Gastrocnemius medialis (tissue), 4 donors: Measurements from ENCODE around the gene ZFHX3. TPM values are rescaled to one million over a fixed set of nuclear protein-coding genes. Genes with fewer than 3 reads are reported as not detected.

Experiments
- ATAC-seq, 2 donors: fragments of 150-250 bp; one replicate each; pipeline ENCODE4 v1.9.1; 2016
- DNase-seq, 2 donors: peaks; one replicate each; pipeline ENCODE4 v3.0.0-alpha.2; 2019
- H3K27ac ChIP-seq, 4 donors: fragments of 200-600 bp; sonication (generic); 1 replicate in 1 of 4; 2 replicates in 3 of 4; pipeline ENCODE4 v1.5.1; 2016 to 2018; ENCODE audit warnings: mild to moderate bottlenecking in 2 of 4, moderate library complexity in 1 of 4
- H3K27me3 ChIP-seq, 3 donors: fragments of 200-600 bp; sonication (generic) in 2 of 3; 1 replicate in 1 of 3; 2 replicates in 2 of 3; pipeline versions ENCODE4 v1.5.1 to v1.6.0; 2016 to 2019; ENCODE audit warnings: mild to moderate bottlenecking in 1 of 3, moderate library complexity in 1 of 3
- H3K36me3 ChIP-seq, 2 donors: fragments of 200-600 bp; sonication (generic) in 1 of 2; one replicate each; pipeline ENCODE4 v1.5.1; 2017 to 2018
- H3K4me1 ChIP-seq, 2 donors: fragments of 200-600 bp; sonication (generic) in 1 of 2; one replicate each; pipeline ENCODE4 v1.5.1; 2016 to 2017; ENCODE audit warnings: mild to moderate bottlenecking in 2 of 2
- H3K4me3 ChIP-seq, 4 donors: fragments of 200-600 bp; sonication (generic) in 3 of 4; 1 replicate in 1 of 4; 2 replicates in 3 of 4; pipeline ENCODE4 v1.5.1; 2016 to 2019; ENCODE audit warnings: mild to moderate bottlenecking in 2 of 4
- H3K9me3 ChIP-seq, 3 donors: fragments of 200-600 bp; sonication (generic) in 2 of 3; 1 replicate in 1 of 3; 2 replicates in 2 of 3; pipeline ENCODE4 v1.5.1; 2016 to 2019
- POLR2A ChIP-seq, 2 donors: fragments of 450-650 bp; IDR thresholded peaks; one replicate each; pipeline ENCODE4 v1.6.1; 2017; ENCODE audit warnings: antibody characterized with exemption in 2 of 2, mild to moderate bottlenecking in 2 of 2, moderate library complexity in 2 of 2
- in situ Hi-C, 4 donors: fragments of 200-750 bp; cut with MboI; loops; one replicate each; pipeline versions ENCODE4 v1.15.0 to v1.8.0; 2017; ENCODE audit warnings: low sequenced_read_pairs in 4 of 4
- intact Hi-C: fragments of 100-400 bp; cut with DNase I; formaldehyde crosslinking; loops from one replicate; pipeline ENCODE4 v1.15.1; 2023; ENCODE audit warnings: low total_unique reads
- total RNA-seq, 4 donors: library from RNA; depleted of rRNA; stranded (reverse); fragments of >200 nt; gene quantifications; one replicate each; pipeline versions ENCODE4 v1.1.0 to v1.2.3, GENCODE V29; 2016
- TF ChIP-seq, protein P1 (sequence below), 5 experiments: fragments of 450-650 bp in 3 of 5; fragments of 200-600 bp in 2 of 5; sonication (generic) in 2 of 5; IDR thresholded peaks in 4 of 5; conservative IDR thresholded peaks in 1 of 5; 1 replicate in 4 of 5; 2 replicates in 1 of 5; pipeline ENCODE4 v1.5.1; 2016 to 2019; ENCODE audit warnings: antibody characterized with exemption in 5 of 5, mild to moderate bottlenecking in 3 of 5, moderate library complexity in 3 of 5

The ZFHX3 gene
- total RNA-seq, 4 donors from 2014 or later: 14.0 to 28.5 (median 27.3) TPM

DNA sequence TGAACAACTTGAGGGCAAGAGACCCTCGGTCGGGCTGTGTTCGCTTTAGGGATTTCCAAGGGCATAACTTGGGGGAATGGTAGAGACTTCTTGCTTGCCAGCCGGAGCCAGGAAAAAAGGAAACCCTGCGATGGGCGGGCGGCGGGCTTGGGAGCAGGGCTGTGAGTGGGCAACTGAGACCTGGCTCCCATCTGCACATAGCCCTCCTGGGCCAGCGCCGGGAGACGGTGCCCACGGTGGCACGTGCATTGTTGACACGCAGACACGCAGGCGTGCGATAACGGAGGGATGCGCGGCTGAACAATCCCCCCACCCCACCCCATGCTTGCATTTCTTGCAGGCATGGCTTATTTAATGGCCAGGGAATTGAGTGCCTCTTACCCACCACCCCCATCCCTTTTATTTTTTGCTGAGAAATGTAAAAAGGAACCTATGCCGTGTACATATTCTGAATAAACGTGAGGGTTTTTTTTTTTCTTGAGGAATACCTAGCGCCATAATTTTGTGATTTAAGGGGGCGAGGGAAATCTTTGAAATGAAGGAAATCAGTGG is 17.1 kb upstream of the ZFHX3 start:
- Histone ChIP-seq H3K4me3 (peak overlapping the region; percentile 40 to 46 (median 42)), H3K27ac (peak overlapping the region; percentile 89 to 99 (median 95)), H3K36me3 (no peaks in the 10 kb centered on the region), H3K27me3 (peaks cover 0 to 25% (median 5%) of the 10 kb centered on the region in 3 donors), H3K4me1 (peaks cover 57 to 61% of the 10 kb centered on the region in 2 donors), H3K9me3 (no peaks in the 10 kb centered on the region)
- ATAC-seq: no peak
- TF ChIP-seq POLR2A (IDR thresholded peaks at IDR 0.05): no peak
- TF ChIP-seq, protein P1, sequence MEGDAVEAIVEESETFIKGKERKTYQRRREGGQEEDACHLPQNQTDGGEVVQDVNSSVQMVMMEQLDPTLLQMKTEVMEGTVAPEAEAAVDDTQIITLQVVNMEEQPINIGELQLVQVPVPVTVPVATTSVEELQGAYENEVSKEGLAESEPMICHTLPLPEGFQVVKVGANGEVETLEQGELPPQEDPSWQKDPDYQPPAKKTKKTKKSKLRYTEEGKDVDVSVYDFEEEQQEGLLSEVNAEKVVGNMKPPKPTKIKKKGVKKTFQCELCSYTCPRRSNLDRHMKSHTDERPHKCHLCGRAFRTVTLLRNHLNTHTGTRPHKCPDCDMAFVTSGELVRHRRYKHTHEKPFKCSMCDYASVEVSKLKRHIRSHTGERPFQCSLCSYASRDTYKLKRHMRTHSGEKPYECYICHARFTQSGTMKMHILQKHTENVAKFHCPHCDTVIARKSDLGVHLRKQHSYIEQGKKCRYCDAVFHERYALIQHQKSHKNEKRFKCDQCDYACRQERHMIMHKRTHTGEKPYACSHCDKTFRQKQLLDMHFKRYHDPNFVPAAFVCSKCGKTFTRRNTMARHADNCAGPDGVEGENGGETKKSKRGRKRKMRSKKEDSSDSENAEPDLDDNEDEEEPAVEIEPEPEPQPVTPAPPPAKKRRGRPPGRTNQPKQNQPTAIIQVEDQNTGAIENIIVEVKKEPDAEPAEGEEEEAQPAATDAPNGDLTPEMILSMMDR (IDR thresholded peaks at IDR 0.05 in 4 of 5, conservative IDR thresholded peaks at IDR 0.05 in 1 of 5): no peak
- in situ Hi-C loops (loop anchor here in 2 of 4 donors (25.0 kb wide), 1 partner anchor 228 kb away; no protein-coding TSS in a partner anchor), intact Hi-C loops (no loop called here)
- peak in 1 of 2 donors; percentile 38 for DNase-seq

- peak in 1 of 2 donors; percentile 10 for TF ChIP-seq POLR2A (IDR thresholded peaks at IDR 0.05)
- TF ChIP-seq, protein P1 (IDR thresholded peaks at IDR 0.05 in 4 of 5, conservative IDR thresholded peaks at IDR 0.05 in 1 of 5): no peak
- peaks cover 54 to 57% of the 10 kb centered on the region in 2 donors for H3K4me1 ChIP-seq
- in situ Hi-C loops (loop anchor here in 2 of 4 donors (25.0 kb wide), 1 partner anchor 227 kb away; no protein-coding TSS in a partner anchor), intact Hi-C loops (no loop called here)
- peak overlapping the region; percentile 40 to 46 (median 42) for H3K4me3 ChIP-seq
- H3K36me3 ChIP-seq: no peaks in the 10 kb centered on the region
- peak in 1 of 2 donors; percentile 38 for DNase-seq
- H3K27ac ChIP-seq: peak overlapping the region; percentile 89 to 99 (median 95)
- ATAC-seq: no peak
- H3K27me3 ChIP-seq: peaks cover 0 to 25% (median 5%) of the 10 kb centered on the region in 3 donors
- H3K9me3 ChIP-seq: no peaks in the 10 kb centered on the region
Measured at GRCh38 chr16:73064212-73064993, 16.5 kb upstream of the ZFHX3 start.

GRCh38 chr16:73063854-73064211 is 15.9 kb upstream of the ZFHX3 start:
- H3K36me3 ChIP-seq: no peaks in the 10 kb centered on the region
- no peaks in the 10 kb centered on the region for H3K9me3 ChIP-seq
- peaks cover 0 to 25% (median 5%) of the 10 kb centered on the region in 3 donors for H3K27me3 ChIP-seq
- no peak for TF ChIP-seq POLR2A (IDR thresholded peaks at IDR 0.05)
- TF ChIP-seq, protein P1 (IDR thresholded peaks at IDR 0.05 in 4 of 5, conservative IDR thresholded peaks at IDR 0.05 in 1 of 5): no peak
- in situ Hi-C loops (loop anchor here in 2 of 4 donors (25.0 kb wide), 1 partner anchor 227 kb away; no protein-coding TSS in a partner anchor), intact Hi-C loops (no loop called here)
- peak overlapping the region; percentile 89 to 99 (median 95) for H3K27ac ChIP-seq
- H3K4me3 ChIP-seq: peak overlapping the region; percentile 40 to 46 (median 42)
- peaks cover 51 to 53% of the 10 kb centered on the region in 2 donors for H3K4me1 ChIP-seq
- DNase-seq (no peak), ATAC-seq (no peak)

- DNase-seq: no peak
Measured at GRCh38 chr16:73062743-73063733, 15.1 kb upstream of the ZFHX3 start.

More at GRCh38 chr16:73062743-73063733, 15.1 kb upstream of the ZFHX3 start:
- TF ChIP-seq POLR2A (IDR thresholded peaks at IDR 0.05): no peak
- TF ChIP-seq, protein P1 (IDR thresholded peaks at IDR 0.05 in 4 of 5, conservative IDR thresholded peaks at IDR 0.05 in 1 of 5): no peak
- Histone ChIP-seq H3K4me3 (peak overlapping the region; percentile 6 to 46 (median 33)), H3K9me3 (no peaks in the 10 kb centered on the region), H3K27ac (peak overlapping the region; percentile 89 to 99 (median 96)), H3K36me3 (no peaks in the 10 kb centered on the region), H3K4me1 (peaks cover 45 to 46% of the 10 kb centered on the region in 2 donors), H3K27me3 (peaks cover 0 to 25% (median 5%) of the 10 kb centered on the region in 3 donors)
- in situ Hi-C loops: loop anchor here in 2 of 4 donors (25.0 kb wide), 1 partner anchor 226 kb away; no protein-coding TSS in a partner anchor
- intact Hi-C loops: no loop called here
- ATAC-seq: no peak
